Psoas muscle (tissue), 8 donors: ENCODE measurements around the gene PITPNM3. TPM values are rescaled to one million over a fixed set of nuclear protein-coding genes. Genes with fewer than 3 reads are reported as not detected.

Source experiments
- ATAC-seq, 4 donors: fragments of 200-7000 bp; cut with Tn5 transposase; one replicate each; pipeline ENCODE4 v1.9.1; 2020; ENCODE audit warnings: moderate library complexity in 3 of 4, mild to moderate bottlenecking in 2 of 4
- DNase-seq, 2 donors: peaks; one replicate each; pipeline ENCODE4 v3.0.0-alpha.2; 2020
- H3K27ac ChIP-seq: fragments of 200-600 bp; one replicate; pipeline ENCODE4 v1.8.0; 2022
- H3K27me3 ChIP-seq, 3 donors: fragments of 200-600 bp in 1 of 3; one replicate each; pipeline versions ENCODE4 v1.6.1 to v1.8.0; 2013 to 2022; ENCODE audit warnings: low read length in 2 of 3, mild to moderate bottlenecking in 2 of 3, moderate library complexity in 1 of 3; ENCODE audit not compliant: insufficient read depth in 3 of 3
- H3K36me3 ChIP-seq, 2 donors: fragments of 200-600 bp in 1 of 2; one replicate each; pipeline versions ENCODE4 v1.6.1 to v1.8.0; 2013 to 2022; ENCODE audit warnings: low read depth in 1 of 2, mild to moderate bottlenecking in 1 of 2, moderate library complexity in 1 of 2; ENCODE audit not compliant: insufficient read depth in 1 of 2
- H3K4me1 ChIP-seq: fragments of 200-600 bp; one replicate; pipeline ENCODE4 v1.8.0; 2022
- H3K4me3 ChIP-seq: fragments of 200-600 bp; one replicate; pipeline ENCODE4 v1.8.0; 2022; ENCODE audit warnings: mild to moderate bottlenecking
- H3K9me3 ChIP-seq: fragments of 200-600 bp; one replicate; pipeline ENCODE4 v1.8.0; 2022
- CTCF ChIP-seq: fragments of 200-600 bp; IDR thresholded peaks from one replicate; pipeline ENCODE4 v1.8.0; 2022; ENCODE audit warnings: antibody characterized with exemption
- WGBS, 3 donors: extraction: QIAGEN DNeasy Blood & Tissue Kit; methylation state at CpG; one replicate each; pipeline versions ENCODE4 v1.1.6 to v1.1.7; 2013; 5-methylcytosine and 5-hydroxymethylcytosine counted together
- intact Hi-C, 2 donors: fragments of 100-400 bp; cut with DNase I; formaldehyde crosslinking; loops; one replicate each; pipeline versions ENCODE4 v1.11.0 to v1.14.2; 2022
- polyA plus RNA-seq, 3 donors: library from polyadenylated mRNA; stranded (reverse); fragments of 200-250 nt; gene quantifications; one replicate each; pipeline ENCODE4 v1.2.3, GENCODE V29; 2013
- total RNA-seq, 4 donors: library from RNA; stranded (reverse); fragmentation: NEBNext Ultra II Directional in 2 of 4; extraction: Animal tissue kit (Norgen Biotek cat#: 25700) in 2 of 4; gene quantifications; one replicate each; pipeline versions ENCODE4 v1.2.1 to v1.2.4, GENCODE V29; 2021 to 2023
- donor health status: healthy with polysubstance abuse.
- donor health status: DM: no; HTN: no; CAD: no; lungs with moderate emphysema.
- donor health status: Bipolar disorder and iron deficiency.
- donor health status: healthy.
- donor health status: DM: yes; HTN: yes; CAD: no.
- donor health status: DM: no; HTN: no; CAD: no.
- donor health status: DM: no; HTN: no; CAD: no.
- donor health status: DM: yes; HTN: yes; CAD: no.

Gene PITPNM3
- total and polyA plus RNA-seq, 7 donors: 0.08 to 0.65 (median 0.32) TPM

GRCh38 chr17:6525731-6526130 is 30.6 kb downstream of the PITPNM3 start:
- peaks cover 0 to 3% (median 0%) of the 10 kb centered on the region in 3 donors for H3K27me3 ChIP-seq
- intact Hi-C loops: no loop called here
- no peak for TF ChIP-seq CTCF
- no peak for DNase-seq
- H3K27ac ChIP-seq: no peak overlapping the region
- no peaks in the 10 kb centered on the region for H3K36me3 ChIP-seq
- 76 to 93% (median 89%) methylated on average over 2 of the region's 2 CpGs for WGBS, 3 donors
- no peak overlapping the region for H3K4me3 ChIP-seq
- no peaks in the 10 kb centered on the region for H3K4me1 ChIP-seq
- H3K9me3 ChIP-seq: no peaks in the 10 kb centered on the region
- no peak for ATAC-seq

- WGBS, 3 donors: 88 to 94% (median 94%) methylated on average over 4 of the region's 4 CpGs
- H3K36me3 ChIP-seq: no peaks in the 10 kb centered on the region
- no peaks in the 10 kb centered on the region for H3K9me3 ChIP-seq
- intact Hi-C loops: no loop called here
- no peak for DNase-seq
- H3K4me3 ChIP-seq: no peak overlapping the region
- TF ChIP-seq CTCF: no peak
- ATAC-seq: no peak
- H3K27me3 ChIP-seq: peaks cover 0 to 3% (median 0%) of the 10 kb centered on the region in 3 donors
- no peak overlapping the region for H3K27ac ChIP-seq
- no peaks in the 10 kb centered on the region for H3K4me1 ChIP-seq
Measured at GRCh38 chr17:6525141-6525540, 31.2 kb downstream of the PITPNM3 start.

- Histone ChIP-seq H3K27me3 (peaks cover 0 to 3% (median 0%) of the 10 kb centered on the region in 3 donors), H3K4me3 (no peak overlapping the region), H3K27ac (no peak overlapping the region), H3K36me3 (no peaks in the 10 kb centered on the region), H3K9me3 (no peaks in the 10 kb centered on the region), H3K4me1 (no peaks in the 10 kb centered on the region)
- no peak for DNase-seq
- no peak for ATAC-seq
- intact Hi-C loops: no loop called here
- no peak for TF ChIP-seq CTCF
- 73 to 82% (median 81%) methylated on average over 4 of the region's 4 CpGs for WGBS, 3 donors
Measured at GRCh38 chr17:6524520-6524919, 31.8 kb downstream of the PITPNM3 start.

- Histone ChIP-seq H3K9me3 (no peaks in the 10 kb centered on the region), H3K27me3 (peaks cover 0 to 3% (median 0%) of the 10 kb centered on the region in 3 donors), H3K36me3 (no peaks in the 10 kb centered on the region), H3K4me3 (no peak overlapping the region), H3K4me1 (no peaks in the 10 kb centered on the region), H3K27ac (no peak overlapping the region)
- DNase-seq (no peak), ATAC-seq (no peak)
- no peak for TF ChIP-seq CTCF
- WGBS, 3 donors: 82 to 91% (median 84%) methylated on average over 8 of the region's 8 CpGs
- intact Hi-C loops: no loop called here
Measured at GRCh38 chr17:6523809-6524355, 32.5 kb downstream of the PITPNM3 start.

GRCh38 chr17:6523330-6523729 is 33.0 kb downstream of the PITPNM3 start:
- intact Hi-C loops: no loop called here

More at GRCh38 chr17:6523330-6523729, 33.0 kb downstream of the PITPNM3 start:
- no peak for TF ChIP-seq CTCF
- WGBS, 3 donors: 74 to 84% (median 80%) methylated on average over 3 of the region's 3 CpGs
- H3K27ac ChIP-seq: no peak overlapping the region
- ATAC-seq (no peak), DNase-seq (no peak)
- H3K36me3 ChIP-seq: no peaks in the 10 kb centered on the region
- no peak overlapping the region for H3K4me3 ChIP-seq
- peaks cover 0 to 3% (median 0%) of the 10 kb centered on the region in 3 donors for H3K27me3 ChIP-seq
- no peaks in the 10 kb centered on the region for H3K4me1 ChIP-seq
- no peaks in the 10 kb centered on the region for H3K9me3 ChIP-seq
